NCI-H2196 (cell line): ENCODE data around the gene FOXP4.
A peak's percentile ranks its signal among the peaks of the same experiment; 100 is the strongest.

Source experiments
- DNase-seq: peaks from one replicate; lab custom pipeline; 2025; ENCODE audit not compliant: unreplicated experiment; lab: John Stamatoyannopoulos, UW

The FOXP4 gene

GRCh38 chr6:41546866-41547798 lies 951 bp downstream of the FOXP4 start:
- peak; percentile 28 for DNase-seq

DNA sequence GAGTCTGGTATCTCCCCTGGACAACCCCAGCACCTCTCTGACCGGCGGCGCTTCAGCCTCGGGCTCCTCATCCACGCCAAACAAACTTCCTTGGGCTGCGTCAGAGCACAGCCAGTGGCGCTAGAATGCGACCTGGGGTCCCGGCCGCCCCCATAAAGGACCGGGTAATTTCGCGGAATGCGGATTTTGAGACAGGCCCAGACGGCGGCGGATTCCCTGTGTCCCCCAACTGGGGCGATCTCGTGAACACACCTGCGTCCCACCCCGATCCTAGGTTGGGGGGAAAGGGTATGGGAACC lies 1.6 kb downstream of the FOXP4 start:
- DNase-seq: no peak

- no peak for DNase-seq
These were observed 2.1 kb downstream of the FOXP4 start for GRCh38 chr6:41548098-41548840.

DNA sequence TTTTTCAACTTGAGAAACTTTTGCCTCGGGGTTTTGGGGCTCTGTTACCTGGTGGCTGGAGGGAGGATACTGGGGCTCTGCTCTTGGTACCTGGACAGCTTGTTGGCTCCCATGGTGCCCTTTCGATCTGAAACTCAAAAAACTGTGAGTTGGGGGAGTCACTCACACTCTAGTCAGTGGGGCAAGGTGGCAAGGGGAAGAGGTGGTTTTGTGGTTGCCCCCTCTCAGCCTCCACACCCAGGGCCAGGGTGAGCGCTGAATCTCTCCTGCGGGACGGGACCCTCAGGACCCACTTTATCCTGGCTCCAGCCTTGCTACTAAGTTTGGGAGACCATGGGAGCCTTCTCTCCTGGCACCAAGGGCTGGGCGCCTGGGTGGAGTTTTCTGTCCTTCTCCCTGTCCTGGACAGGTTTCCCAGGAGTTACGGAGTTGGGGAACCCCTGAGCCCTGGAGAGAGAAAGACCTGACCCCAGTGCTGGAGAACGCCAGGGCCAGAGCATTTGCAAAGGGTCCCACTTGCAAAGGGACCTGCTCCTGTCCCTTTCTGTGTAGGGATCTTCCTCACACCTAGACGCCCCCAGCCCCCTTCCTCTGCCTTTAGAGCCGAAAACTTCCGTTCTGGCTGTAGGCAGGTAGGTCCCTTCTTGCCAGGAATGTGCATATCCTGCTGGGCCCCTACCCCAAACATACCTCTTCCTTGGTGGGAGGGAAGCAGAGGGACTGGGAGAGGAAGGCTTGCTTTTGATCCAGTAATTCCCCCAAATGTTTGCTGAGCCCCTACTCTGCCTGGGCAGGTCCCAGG lies 2.9 kb downstream of the FOXP4 start:
- DNase-seq: no peak

- DNase-seq: no peak
These were observed 3.5 kb downstream of the FOXP4 start for GRCh38 chr6:41549673-41550072.

DNA sequence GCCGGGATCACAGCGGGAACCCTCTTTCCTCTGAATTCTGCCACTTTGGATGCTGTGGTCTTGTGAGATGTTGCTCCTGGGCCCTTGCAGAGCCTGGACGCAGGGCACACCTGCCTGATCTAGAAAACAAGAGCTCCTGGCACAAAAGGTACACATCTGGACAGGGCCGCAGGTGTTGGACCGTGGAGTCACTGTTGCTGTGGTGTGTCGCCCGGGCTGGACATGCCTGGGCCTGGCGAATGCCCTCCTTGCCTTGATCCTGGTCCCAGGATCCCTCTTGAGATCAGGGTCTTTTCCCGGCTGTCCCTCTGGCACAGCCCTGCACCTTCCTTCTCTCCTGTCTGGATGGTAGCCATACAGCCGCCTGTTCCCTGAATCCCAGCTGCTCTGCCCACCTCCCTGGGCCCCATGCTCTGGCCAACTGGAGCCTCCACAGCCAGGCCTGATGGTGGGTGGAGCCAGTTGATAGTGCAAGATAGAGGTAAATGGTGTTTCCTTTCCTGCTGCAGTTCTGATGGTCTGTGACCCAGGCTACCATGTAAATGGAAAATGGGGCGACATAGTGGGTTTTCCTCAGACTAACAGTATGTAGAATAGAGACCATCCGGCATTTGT lies 5.0 kb downstream of the FOXP4 start:
- DNase-seq: peak; percentile 74

GRCh38 chr6:41551857-41552256 lies 5.7 kb downstream of the FOXP4 start:
- DNase-seq: no peak

GRCh38 chr6:41552723-41553122 lies 6.5 kb downstream of the FOXP4 start:
- DNase-seq: no peak

- no peak for DNase-seq
These were observed 7.3 kb downstream of the FOXP4 start for GRCh38 chr6:41553405-41553999.

- DNase-seq: no peak
These were observed 9.4 kb downstream of the FOXP4 start for GRCh38 chr6:41555326-41556300.

DNA sequence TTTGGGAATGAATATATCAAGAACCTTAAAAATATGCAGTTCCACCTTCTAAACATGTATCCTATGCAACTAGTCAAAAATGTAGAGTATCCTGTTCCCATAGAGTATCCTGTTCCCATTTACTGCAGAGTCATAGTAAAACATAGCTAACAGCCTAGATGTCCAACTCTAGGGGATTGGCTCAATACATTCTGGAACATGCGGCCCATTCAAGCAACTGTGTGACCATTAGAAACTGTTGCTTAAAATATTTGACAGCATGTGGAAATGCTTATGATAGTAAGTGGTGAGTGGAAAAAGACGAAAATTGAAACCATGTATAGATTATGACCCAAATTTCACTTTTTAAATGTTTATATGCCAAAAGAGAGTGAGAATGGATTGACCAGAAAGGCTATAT lies 11.2 kb downstream of the FOXP4 start:
- DNase-seq: no peak

- no peak for DNase-seq
These were observed 12.0 kb downstream of the FOXP4 start for GRCh38 chr6:41558033-41558807.

DNA sequence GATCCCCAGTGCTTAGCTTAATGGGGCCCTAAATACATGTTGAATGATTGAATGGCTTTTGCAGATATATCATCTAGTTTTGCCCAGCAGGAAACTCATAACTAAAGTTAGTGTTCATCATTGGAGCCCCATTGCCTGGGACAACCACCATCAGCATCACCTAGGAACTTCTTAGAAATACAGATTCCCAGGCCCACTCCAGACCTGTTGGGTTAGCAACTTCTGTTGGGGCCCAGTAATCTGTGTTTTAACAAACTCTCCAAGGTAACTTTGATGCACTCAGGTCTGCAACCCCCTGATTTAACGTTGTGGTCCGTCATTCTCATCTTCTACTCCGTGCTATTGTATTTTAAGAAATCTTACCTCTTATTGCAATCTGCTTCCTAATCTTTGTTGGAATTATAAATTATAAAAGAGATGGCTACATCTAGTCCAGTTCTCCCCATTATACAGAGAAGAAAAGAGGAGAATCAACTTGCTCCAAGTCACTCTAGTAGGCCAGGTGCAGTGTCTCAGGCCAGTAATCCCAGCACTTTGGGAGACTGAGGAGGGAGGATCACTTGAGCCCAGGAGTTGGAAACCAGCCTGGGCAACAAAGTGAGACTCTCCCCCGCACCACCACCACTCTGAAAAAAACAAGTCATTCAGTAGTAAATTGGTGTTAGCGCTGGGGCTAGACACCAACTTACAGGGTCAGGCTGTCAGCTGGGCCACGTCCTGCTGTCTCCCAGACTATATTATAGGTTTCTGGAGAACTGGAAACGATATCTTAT lies 13.7 kb downstream of the FOXP4 start:
- no peak for DNase-seq

GRCh38 chr6:41560431-41561192 lies 14.4 kb downstream of the FOXP4 start:
- DNase-seq: no peak

DNA sequence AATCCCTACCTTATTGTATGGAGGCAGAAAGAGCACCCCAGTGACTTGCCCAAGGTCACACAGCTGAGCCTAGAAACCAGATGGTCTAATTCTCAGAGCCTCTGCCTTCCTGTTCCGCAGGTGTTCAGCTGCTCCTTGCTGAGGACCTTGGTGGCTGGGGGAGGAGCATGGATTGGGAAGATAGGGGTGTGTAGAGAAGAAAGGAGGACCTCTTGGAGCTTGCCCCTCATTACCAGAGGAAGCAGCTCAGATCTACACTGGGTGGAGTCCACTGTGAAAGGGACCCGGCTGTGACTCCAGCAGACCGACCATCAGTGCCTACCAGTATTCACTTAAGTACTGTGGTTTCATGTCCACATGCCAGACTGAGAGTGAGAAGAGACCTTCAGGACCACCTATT lies 15.2 kb downstream of the FOXP4 start:
- no peak for DNase-seq

DNA sequence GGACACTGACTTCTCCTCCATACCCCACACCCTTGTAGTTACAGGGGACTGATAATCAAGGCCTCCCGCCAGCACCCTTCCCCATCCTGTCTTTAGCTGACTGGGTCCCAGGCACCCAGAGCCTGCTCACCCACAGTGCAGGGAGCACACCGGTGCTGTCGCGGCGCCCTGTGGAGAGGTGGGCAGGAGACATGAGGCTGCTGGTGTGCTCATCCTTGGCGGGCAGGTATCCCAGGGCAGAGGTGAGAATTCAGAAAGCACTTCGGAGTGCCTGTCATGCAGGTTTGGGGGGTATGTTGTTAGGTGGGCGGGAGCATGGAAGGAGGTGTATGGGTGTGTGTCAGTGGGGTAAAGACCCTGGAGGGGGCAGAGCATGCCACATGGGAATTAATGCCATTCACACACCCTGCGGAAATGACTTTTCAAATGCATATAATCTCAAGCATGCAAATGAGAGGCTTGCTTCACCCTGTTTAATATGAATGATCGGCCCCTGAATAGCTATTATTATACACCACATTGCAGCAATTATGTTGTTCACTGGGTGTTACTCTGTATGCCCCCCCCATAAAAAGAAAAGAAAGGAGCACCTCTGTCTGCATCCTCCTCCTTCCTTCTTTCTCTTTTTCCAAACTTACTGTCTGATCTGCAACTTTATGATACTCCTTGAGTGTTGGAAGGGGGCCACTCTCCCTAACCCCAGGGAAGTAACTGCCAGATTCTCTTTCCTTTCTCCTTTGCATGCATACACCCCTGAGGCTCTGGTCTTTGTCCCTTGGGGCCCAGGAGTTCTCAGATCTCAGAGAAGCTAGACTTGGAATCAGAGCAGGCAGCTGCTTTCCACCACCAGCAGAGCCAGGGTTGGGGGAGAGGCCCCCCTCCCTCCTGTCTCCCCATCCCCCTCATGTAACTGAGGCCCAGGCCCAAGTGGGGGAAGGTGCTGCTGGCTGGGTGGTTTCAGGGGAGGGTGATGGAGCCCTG lies 16.0 kb downstream of the FOXP4 start:
- no peak for DNase-seq
